Peyer's patch (tissue), 4 donors: ENCODE data around the gene AGBL4.

ENCODE experiments used
- CTCF ChIP-seq, 6 experiments: fragments of 450-650 bp in 4 of 6; fragments of 200-600 bp in 2 of 6; sonication (generic) in 1 of 6; IDR thresholded peaks; one replicate each; pipeline ENCODE4 v1.5.1; 2017 to 2019; ENCODE audit warnings: antibody characterized with exemption in 6 of 6, mild to moderate bottlenecking in 3 of 6, moderate library complexity in 1 of 6
- POLR2A ChIP-seq, 2 donors: fragments of 450-650 bp; IDR thresholded peaks; one replicate each; pipeline ENCODE4 v1.5.1; 2017; ENCODE audit warnings: antibody characterized with exemption in 2 of 2, mild to moderate bottlenecking in 2 of 2, moderate library complexity in 2 of 2

DNA sequence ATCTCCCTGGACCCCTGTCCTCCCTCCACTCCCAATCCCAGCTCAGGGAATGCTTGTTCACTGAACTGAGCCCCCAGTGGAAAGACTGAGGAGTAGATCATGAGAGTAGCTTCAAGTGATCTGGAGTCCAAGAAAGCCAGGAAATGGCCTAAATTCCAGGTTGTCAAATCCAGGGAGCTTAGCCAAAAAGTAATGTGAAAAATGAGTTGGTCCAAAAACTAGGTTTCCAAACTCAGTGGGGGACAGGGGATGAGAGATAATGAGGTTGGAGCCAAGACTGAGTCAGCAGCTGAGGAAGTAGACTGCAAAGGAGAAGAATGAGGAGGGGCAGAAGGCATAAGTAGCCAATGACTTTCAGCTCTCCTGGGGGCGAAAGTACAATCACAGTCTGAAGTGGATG lies 963.0 kb downstream of the AGBL4 start:
- no peak for TF ChIP-seq CTCF (IDR thresholded peaks at IDR 0.05)
- TF ChIP-seq POLR2A (IDR thresholded peaks at IDR 0.05) = no peak
